Measurements from ENCODE around the gene C5orf52. TPM values are rescaled to one million over a fixed set of nuclear protein-coding genes. Genes with fewer than 3 reads are reported as not detected.

C5orf52 gene
- total RNA-seq, 2 experiments from 2014 or later = not detected

GRCh38 chr5:157710431-157710830, 39.1 kb downstream of the C5orf52 start:
- Histone ChIP-seq H3K9me3 (ENCODE audit: control insufficient read depth in 1 of 2, insufficient read depth in 1 of 2, low read length in 2 of 2) (no peaks in the 10 kb centered on the region), H3K4me3 (ENCODE audit: low read length) (no peak overlapping the region), H3K36me3 (ENCODE audit: insufficient read depth, low read length) (no peaks in the 10 kb centered on the region), H3K27me3 (ENCODE audit: control insufficient read depth in 1 of 2, insufficient read depth in 2 of 2, low read length in 2 of 2) (no peaks in the 10 kb centered on the region), H3K27ac (ENCODE audit: low read depth in 1 of 2, low read length in 2 of 2) (no peak overlapping the region), H3K4me1 (ENCODE audit: insufficient read depth, low read length) (no peaks in the 10 kb centered on the region)
- POLR2A ChIA-PET = no interaction called here
- CTCF ChIA-PET = no interaction called here
- no peaks in the 10 kb centered on the region for H3K9me3 Mint-ChIP-seq
- no peaks in the 10 kb centered on the region for H3K4me1 Mint-ChIP-seq (ENCODE audit: low read depth)
- no peak for ATAC-seq (ENCODE audit: poor library complexity)
- no peak overlapping the region for H3K27ac Mint-ChIP-seq
- H3K36me3 Mint-ChIP-seq (ENCODE audit: low read depth) = no peaks in the 10 kb centered on the region
- H3K4me3 Mint-ChIP-seq = no peak overlapping the region
- peaks cover 6% of the 10 kb centered on the region for H3K27me3 Mint-ChIP-seq
- intact Hi-C loops (cut with DNase I, micrococcal nuclease) = no loop called here
- TF ChIP-seq CTCF (IDR thresholded peaks at IDR 0.05) = no peak
- DNase-seq = no peak

DNA sequence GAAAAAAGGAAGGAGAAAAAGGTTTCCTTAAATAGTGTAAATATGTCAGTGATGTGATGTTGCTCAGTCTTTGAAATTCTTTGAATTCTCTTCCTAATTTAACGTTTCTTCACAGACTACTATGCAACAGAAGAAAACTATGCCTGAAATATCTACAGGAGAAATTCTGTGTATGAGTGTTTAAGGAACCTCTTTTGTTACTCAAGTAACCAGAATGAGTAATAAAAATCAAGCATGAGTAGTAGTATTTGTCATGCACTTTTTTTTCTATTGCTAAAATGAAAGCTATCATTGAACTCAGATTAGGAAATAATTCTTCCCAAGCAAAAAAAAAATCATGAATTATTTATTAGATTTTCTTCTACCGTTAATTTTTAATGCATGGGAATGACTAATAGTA, 39.5 kb downstream of the C5orf52 start:
- Histone ChIP-seq H3K4me3 (ENCODE audit: low read length) (no peak overlapping the region), H3K27ac (ENCODE audit: low read depth in 1 of 2, low read length in 2 of 2) (no peak overlapping the region), H3K27me3 (ENCODE audit: control insufficient read depth in 1 of 2, insufficient read depth in 2 of 2, low read length in 2 of 2) (no peaks in the 10 kb centered on the region), H3K9me3 (ENCODE audit: control insufficient read depth in 1 of 2, insufficient read depth in 1 of 2, low read length in 2 of 2) (no peaks in the 10 kb centered on the region), H3K36me3 (ENCODE audit: insufficient read depth, low read length) (no peaks in the 10 kb centered on the region), H3K4me1 (ENCODE audit: insufficient read depth, low read length) (no peaks in the 10 kb centered on the region)
- POLR2A ChIA-PET = no interaction called here
- H3K4me1 Mint-ChIP-seq (ENCODE audit: low read depth) = no peaks in the 10 kb centered on the region
- H3K27ac Mint-ChIP-seq = no peak overlapping the region
- no peak for TF ChIP-seq CTCF (IDR thresholded peaks at IDR 0.05)
- DNase-seq = no peak
- H3K27me3 Mint-ChIP-seq = peaks cover 6% of the 10 kb centered on the region
- CTCF ChIA-PET = no interaction called here
- no peaks in the 10 kb centered on the region for H3K36me3 Mint-ChIP-seq (ENCODE audit: low read depth)
- no peak for ATAC-seq (ENCODE audit: poor library complexity)
- no peak overlapping the region for H3K4me3 Mint-ChIP-seq
- intact Hi-C loops (cut with DNase I, micrococcal nuclease) = no loop called here
- no peaks in the 10 kb centered on the region for H3K9me3 Mint-ChIP-seq

GRCh38 chr5:157713830-157714595, 42.7 kb downstream of the C5orf52 start:
- intact Hi-C loops (cut with DNase I, micrococcal nuclease) = no loop called here
- Histone ChIP-seq H3K36me3 (ENCODE audit: insufficient read depth, low read length) (no peaks in the 10 kb centered on the region), H3K27me3 (ENCODE audit: control insufficient read depth in 1 of 2, insufficient read depth in 2 of 2, low read length in 2 of 2) (no peaks in the 10 kb centered on the region), H3K27ac (ENCODE audit: low read depth in 1 of 2, low read length in 2 of 2) (no peak overlapping the region), H3K4me1 (ENCODE audit: insufficient read depth, low read length) (peaks cover 16% of the 10 kb centered on the region), H3K4me3 (ENCODE audit: low read length) (no peak overlapping the region), H3K9me3 (ENCODE audit: control insufficient read depth in 1 of 2, insufficient read depth in 1 of 2, low read length in 2 of 2) (no peaks in the 10 kb centered on the region)
- Mint-ChIP-seq H3K9me3 (no peaks in the 10 kb centered on the region), H3K36me3 (ENCODE audit: low read depth) (no peaks in the 10 kb centered on the region), H3K27me3 (no peaks in the 10 kb centered on the region), H3K4me1 (ENCODE audit: low read depth) (peaks cover 18% of the 10 kb centered on the region), H3K4me3 (no peak overlapping the region), H3K27ac (no peak overlapping the region)
- ChIA-PET POLR2A (no interaction called here), CTCF (no interaction called here)
- ATAC-seq (ENCODE audit: poor library complexity) (no peak), DNase-seq (no peak)
- TF ChIP-seq CTCF (IDR thresholded peaks at IDR 0.05) = no peak
